Keratinocyte (primary cell): Measurements from ENCODE around the gene NAALADL2. TPM values are rescaled to one million over a fixed set of nuclear protein-coding genes. Genes with fewer than 3 reads are reported as not detected.
A peak's percentile ranks its signal among the peaks of the same experiment; 100 is the strongest.

Experiments used
- DNase-seq: peaks from one replicate; pipeline ENCODE4 v3.0.0-alpha.2; 2011; ENCODE audit warnings: low read depth, missing footprints, low spot score
- FAIRE-seq: peaks from 2 replicates; lab custom pipeline; 2011; peaks lifted over from hg19 to GRCh38; lab: Jason Lieb, UNC
- H2AFZ ChIP-seq: 2 replicates; pipeline ENCODE4 v1.6.0; 2012; ENCODE audit warnings: low read length, control low read depth, inconsistent platforms; ENCODE audit not compliant: control insufficient read depth
- H3K27ac ChIP-seq: 2 replicates; pipeline ENCODE4 v1.5.1; 2011; ENCODE audit warnings: low read length; ENCODE audit not compliant: control insufficient read depth, insufficient read depth
- H3K27me3 ChIP-seq: 3 replicates; pipeline ENCODE4 v1.6.0; 2011; ENCODE audit warnings: low read length; ENCODE audit not compliant: control insufficient read depth, insufficient read depth; ENCODE audit errors: extremely low read depth
- H3K36me3 ChIP-seq, 2 experiments: 2 replicates in 1 of 2; 3 replicates in 1 of 2; pipeline ENCODE4 v1.5.1; 2011; ENCODE audit warnings: low read length in 2 of 2, mild to moderate bottlenecking in 1 of 2; ENCODE audit not compliant: control insufficient read depth in 2 of 2, insufficient read depth in 2 of 2; ENCODE audit errors: extremely low read depth in 1 of 2
- H3K4me1 ChIP-seq: 3 replicates; pipeline ENCODE4 v1.5.1; 2011; ENCODE audit warnings: low read length; ENCODE audit not compliant: control insufficient read depth, insufficient read depth; ENCODE audit errors: extremely low read depth
- H3K4me2 ChIP-seq: 3 replicates; pipeline ENCODE4 v1.6.0; 2011; ENCODE audit warnings: low read depth, low read length; ENCODE audit not compliant: control insufficient read depth, insufficient read depth; ENCODE audit errors: extremely low read depth
- H3K4me3 ChIP-seq, 3 experiments: fragments of 200-600 bp in 1 of 3; sonication (generic) in 1 of 3; 2 replicates in 2 of 3; 3 replicates in 1 of 3; pipeline ENCODE4 v1.5.1; 2011 to 2016; ENCODE audit warnings: low read length in 3 of 3, mild to moderate bottlenecking in 3 of 3, control low read depth in 2 of 3, inconsistent platforms in 1 of 3, low read depth in 1 of 3, mixed read lengths in 1 of 3, mixed run types in 1 of 3, moderate library complexity in 1 of 3; ENCODE audit not compliant: control insufficient read depth in 2 of 3, insufficient read depth in 2 of 3; ENCODE audit errors: extremely low read depth in 1 of 3
- H3K79me2 ChIP-seq: 2 replicates; pipeline ENCODE4 v1.6.0; 2012; ENCODE audit warnings: low read length; ENCODE audit not compliant: control insufficient read depth, insufficient read depth
- H3K9ac ChIP-seq: 3 replicates; pipeline ENCODE4 v1.6.0; 2011; ENCODE audit warnings: low read length; ENCODE audit not compliant: control insufficient read depth, insufficient read depth; ENCODE audit errors: extremely low read depth
- H3K9me1 ChIP-seq: 3 replicates; pipeline ENCODE4 v1.6.0; 2011; ENCODE audit warnings: low read length; ENCODE audit not compliant: control insufficient read depth, insufficient read depth; ENCODE audit errors: extremely low read depth
- H3K9me3 ChIP-seq: 2 replicates; pipeline ENCODE4 v1.5.1; 2012; ENCODE audit warnings: low read depth, low read length; ENCODE audit not compliant: control insufficient read depth
- H4K20me1 ChIP-seq: 3 replicates; pipeline ENCODE4 v1.6.0; 2011; ENCODE audit warnings: low read length; ENCODE audit not compliant: control insufficient read depth, insufficient read depth; ENCODE audit errors: extremely low read depth
- CTCF ChIP-seq, 3 experiments: IDR thresholded peaks in 1 of 3; conservative IDR thresholded peaks in 1 of 3; optimal IDR thresholded peaks in 1 of 3; 2 replicates in 2 of 3; 3 replicates in 1 of 3; pipeline versions ENCODE3 to v1.5.1; 2011; ENCODE audit warnings: low read length in 3 of 3, mild to moderate bottlenecking in 3 of 3, moderate library complexity in 2 of 3, control low read depth in 1 of 3, inconsistent platforms in 1 of 3; ENCODE audit not compliant: insufficient read depth in 2 of 3; ENCODE audit errors: extremely low read depth in 1 of 3
- EZH2 ChIP-seq: IDR thresholded peaks from one replicate; pipeline ENCODE4 v1.6.1; 2012; ENCODE audit warnings: inconsistent platforms, mild to moderate bottlenecking, low read length, moderate library complexity
- dilution Hi-C: fragments of 300-500 bp; cut with MboI; formaldehyde crosslinking; loops from one replicate; pipeline ENCODE4 v1.7.0; 2020; ENCODE audit warnings: low sequenced_read_pairs; ENCODE audit not compliant: extremely low pct_ligation_motif_present
- polyA plus RNA-seq, 5 experiments: library from polyadenylated mRNA; depleted of rRNA in 3 of 5; stranded (reverse) in 3 of 5; stranded (forward) in 1 of 5; unstranded in 1 of 5; fragments of >200 nt; gene quantifications; 1 replicate in 1 of 5; 2 replicates in 3 of 5; 3 replicates in 1 of 5; pipeline versions ENCODE4 v1.2.1 to v1.2.3, GENCODE V29; 2011 to 2012; ENCODE audit warnings: missing spikeins in 2 of 5, low read depth in 1 of 5, low replicate concordance in 1 of 5

Gene NAALADL2
- polyA plus RNA-seq, 1 donor (not counting 4 experiments of a cell fraction or from before 2014, with no cell fraction given): 0.75 TPM

GRCh38 chr3:175255698-175256097, 396.6 kb downstream of the NAALADL2 start:
- no peaks in the 10 kb centered on the region for H3K36me3 ChIP-seq
- H3K27me3 ChIP-seq: no peaks in the 10 kb centered on the region
- H3K9me1 ChIP-seq: no peaks in the 10 kb centered on the region
- TF ChIP-seq CTCF (optimal IDR thresholded peaks at IDR 0.05 in 1 of 3, IDR thresholded peaks at IDR 0.05 in 1 of 3, conservative IDR thresholded peaks at IDR 0.05 in 1 of 3; ENCODE audit: extremely low read depth in 1 of 3, insufficient read depth in 2 of 3, low read length in 3 of 3) (no peak), EZH2 (no peak)
- dilution Hi-C loops: no loop called here
- no peak overlapping the region for H3K9ac ChIP-seq
- no peak overlapping the region for H3K27ac ChIP-seq
- no peak overlapping the region for H3K4me2 ChIP-seq
- H2AFZ ChIP-seq: no peak overlapping the region
- H3K9me3 ChIP-seq: no peaks in the 10 kb centered on the region
- no peaks in the 10 kb centered on the region for H4K20me1 ChIP-seq
- H3K4me3 ChIP-seq: no peak overlapping the region
- H3K4me1 ChIP-seq: peaks cover 6% of the 10 kb centered on the region
- DNase-seq (no peak), FAIRE-seq (peak; percentile 41)
- no peaks in the 10 kb centered on the region for H3K79me2 ChIP-seq

- H2AFZ ChIP-seq: no peak overlapping the region
- no peak overlapping the region for H3K4me3 ChIP-seq
- H3K79me2 ChIP-seq: no peaks in the 10 kb centered on the region
- no peaks in the 10 kb centered on the region for H3K27me3 ChIP-seq
- H3K36me3 ChIP-seq: no peaks in the 10 kb centered on the region
- no peak overlapping the region for H3K4me2 ChIP-seq
- peaks cover 14% of the 10 kb centered on the region for H3K4me1 ChIP-seq
- no peak overlapping the region for H3K27ac ChIP-seq
- H4K20me1 ChIP-seq: no peaks in the 10 kb centered on the region
- dilution Hi-C loops: no loop called here
- no peak overlapping the region for H3K9ac ChIP-seq
- H3K9me3 ChIP-seq: no peaks in the 10 kb centered on the region
- DNase-seq (no peak), FAIRE-seq (no peak)
- no peaks in the 10 kb centered on the region for H3K9me1 ChIP-seq
- TF ChIP-seq CTCF (optimal IDR thresholded peaks at IDR 0.05 in 1 of 3, IDR thresholded peaks at IDR 0.05 in 1 of 3, conservative IDR thresholded peaks at IDR 0.05 in 1 of 3; ENCODE audit: extremely low read depth in 1 of 3, insufficient read depth in 2 of 3, low read length in 3 of 3) (no peak), EZH2 (no peak)
These were observed 398.0 kb downstream of the NAALADL2 start for GRCh38 chr3:175257123-175257522.
